Glutamatergic neuron (in vitro differentiated cells): Measurements from ENCODE around the gene METAP1D. TPM values are rescaled to one million over a fixed set of nuclear protein-coding genes. Genes with fewer than 3 reads are reported as not detected.

Experiments used
- DNase-seq: peaks from one replicate; pipeline ENCODE4 v3.0.0; 2022
- H3K27ac Mint-ChIP-seq: one replicate; pipeline ENCODE4 v1.8.0; 2020; ENCODE audit warnings: mild to moderate bottlenecking, mixed read lengths, inconsistent platforms; ENCODE audit not compliant: unreplicated experiment
- H3K27me3 Mint-ChIP-seq: one replicate; pipeline ENCODE4 v1.8.0; 2020; ENCODE audit warnings: mild to moderate bottlenecking, moderate library complexity, mixed read lengths, inconsistent platforms; ENCODE audit not compliant: unreplicated experiment
- H3K36me3 Mint-ChIP-seq: one replicate; pipeline ENCODE4 v1.8.0; 2020; ENCODE audit warnings: mild to moderate bottlenecking, mixed read lengths, inconsistent platforms; ENCODE audit not compliant: unreplicated experiment
- H3K4me1 Mint-ChIP-seq: one replicate; pipeline ENCODE4 v1.8.0; 2020; ENCODE audit warnings: mild to moderate bottlenecking, low read depth, mixed read lengths, inconsistent platforms; ENCODE audit not compliant: unreplicated experiment
- H3K4me3 Mint-ChIP-seq: one replicate; pipeline ENCODE4 v1.8.0; 2020; ENCODE audit warnings: mild to moderate bottlenecking, mixed read lengths, inconsistent platforms; ENCODE audit not compliant: unreplicated experiment
- H3K9me3 Mint-ChIP-seq: one replicate; pipeline ENCODE4 v1.8.0; 2020; ENCODE audit warnings: mild to moderate bottlenecking, moderate library complexity, mixed read lengths, inconsistent platforms; ENCODE audit not compliant: unreplicated experiment
- CTCF ChIP-seq: fragments of 200-600 bp; sonication (generic); IDR thresholded peaks from one replicate; pipeline ENCODE4 v1.5.0; 2021; ENCODE audit not compliant: partially characterized antibody, unreplicated experiment
- total RNA-seq: library from RNA; stranded (reverse); fragmentation: NEBNext Ultra II Directional; extraction: Animal tissue kit (Norgen Biotek cat#: 25700); gene quantifications from one replicate; pipeline ENCODE4 v1.2.1, GENCODE V29; 2021; ENCODE audit not compliant: unreplicated experiment

Gene METAP1D
- total RNA-seq, 1 donor from 2014 or later = 5.1 TPM

DNA sequence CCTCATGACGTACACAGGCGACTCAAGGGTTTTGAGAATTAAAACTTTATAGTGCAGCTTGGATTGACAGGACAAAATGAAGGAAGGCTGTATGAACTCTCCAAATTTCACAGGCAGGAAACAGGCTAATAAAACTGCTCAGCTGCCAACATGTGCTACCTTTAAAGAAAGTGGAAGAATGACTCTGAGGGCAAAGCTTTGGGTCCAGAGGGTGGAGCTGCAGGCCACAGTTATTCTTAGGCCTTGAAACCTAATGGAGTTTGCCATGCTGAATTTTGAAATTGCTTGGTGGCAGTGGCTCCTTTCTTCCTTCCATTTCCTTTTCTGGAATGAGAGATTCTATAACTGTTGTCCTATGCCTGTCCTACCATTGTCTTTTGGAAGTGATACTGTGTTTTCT, 42.7 kb upstream of the METAP1D start:
- peaks cover 2% of the 10 kb centered on the region for H3K27me3 Mint-ChIP-seq
- no peaks in the 10 kb centered on the region for H3K9me3 Mint-ChIP-seq
- no peak for TF ChIP-seq CTCF
- no peaks in the 10 kb centered on the region for H3K4me1 Mint-ChIP-seq
- no peak for DNase-seq
- H3K36me3 Mint-ChIP-seq = no peaks in the 10 kb centered on the region
- no peak overlapping the region for H3K27ac Mint-ChIP-seq
- no peak overlapping the region for H3K4me3 Mint-ChIP-seq

DNA sequence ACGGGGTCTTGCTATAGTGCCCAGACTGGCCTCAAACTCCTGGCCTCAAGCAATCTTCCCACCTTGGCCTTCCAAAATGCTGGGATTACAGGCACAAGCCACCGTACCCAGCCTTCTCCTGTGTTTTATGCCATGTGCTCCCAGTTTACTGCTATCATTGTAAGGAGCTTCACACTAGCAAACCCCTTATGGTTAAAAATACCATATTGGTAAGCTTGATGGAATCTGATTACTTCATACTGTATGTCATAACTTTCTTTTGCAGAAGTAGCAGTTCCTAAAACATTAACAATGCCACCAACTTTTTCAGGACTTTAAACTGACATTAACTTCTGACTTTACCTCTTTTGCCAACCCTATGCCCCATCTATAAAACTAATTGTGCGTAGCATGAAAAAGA, 41.3 kb upstream of the METAP1D start:
- no peak overlapping the region for H3K27ac Mint-ChIP-seq
- H3K36me3 Mint-ChIP-seq = no peaks in the 10 kb centered on the region
- H3K4me1 Mint-ChIP-seq = no peaks in the 10 kb centered on the region
- H3K27me3 Mint-ChIP-seq = peaks cover 2% of the 10 kb centered on the region
- no peaks in the 10 kb centered on the region for H3K9me3 Mint-ChIP-seq
- H3K4me3 Mint-ChIP-seq = no peak overlapping the region
- TF ChIP-seq CTCF = no peak
- no peak for DNase-seq

DNA sequence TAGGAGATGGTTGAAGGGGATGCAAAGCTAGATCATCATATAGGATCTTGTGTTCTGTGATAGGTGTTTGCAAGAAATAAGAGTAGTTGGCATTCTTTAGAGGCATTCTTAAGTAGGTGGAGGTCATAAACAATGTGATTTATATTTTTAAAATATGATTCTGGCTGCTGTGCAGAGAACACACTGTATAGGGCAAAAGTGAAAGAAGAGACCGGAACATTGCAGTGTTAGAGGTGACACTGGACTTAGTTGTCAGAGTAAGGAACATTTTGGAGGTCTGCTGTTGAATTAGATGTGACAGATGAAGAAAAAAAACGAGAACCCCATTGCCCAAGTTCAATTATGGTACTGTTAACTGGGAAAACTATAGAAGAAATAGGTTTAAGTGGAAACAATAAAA, 39.8 kb upstream of the METAP1D start:
- no peak for DNase-seq
- Mint-ChIP-seq H3K4me3 (no peak overlapping the region), H3K9me3 (no peaks in the 10 kb centered on the region), H3K27ac (no peak overlapping the region), H3K4me1 (no peaks in the 10 kb centered on the region), H3K27me3 (peaks cover 2% of the 10 kb centered on the region), H3K36me3 (no peaks in the 10 kb centered on the region)
- no peak for TF ChIP-seq CTCF

DNA sequence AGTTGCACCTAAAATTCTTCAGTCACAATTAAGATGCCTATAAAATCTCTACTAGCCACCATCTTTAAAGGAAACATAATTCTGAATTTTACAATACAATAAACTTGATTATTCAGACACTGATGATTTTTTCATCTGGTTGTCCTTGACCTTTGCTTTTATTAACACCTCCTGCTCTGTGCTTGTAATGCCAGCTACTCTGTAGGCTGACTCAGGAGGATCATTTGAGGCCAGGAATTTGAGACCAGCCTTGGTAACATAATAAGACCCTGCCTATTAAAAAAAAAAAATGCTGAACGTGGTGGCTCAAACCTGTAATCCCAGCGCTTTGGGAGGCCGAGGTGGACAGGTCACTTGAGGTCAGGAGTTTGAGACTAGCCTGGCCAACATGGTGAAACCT, 39.2 kb upstream of the METAP1D start:
- no peak overlapping the region for H3K27ac Mint-ChIP-seq

GRCh38 chr2:171963198-171963597, 36.6 kb upstream of the METAP1D start:
- Mint-ChIP-seq H3K27me3 (no peaks in the 10 kb centered on the region), H3K27ac (no peak overlapping the region), H3K4me3 (no peak overlapping the region), H3K36me3 (no peaks in the 10 kb centered on the region), H3K9me3 (no peaks in the 10 kb centered on the region), H3K4me1 (no peaks in the 10 kb centered on the region)
- no peak for DNase-seq
- no peak for TF ChIP-seq CTCF

More for the DNA sequence above, 39.2 kb upstream of the METAP1D start:
- TF ChIP-seq CTCF = no peak
- no peaks in the 10 kb centered on the region for H3K4me1 Mint-ChIP-seq
- H3K4me3 Mint-ChIP-seq = no peak overlapping the region
- no peaks in the 10 kb centered on the region for H3K36me3 Mint-ChIP-seq
- no peaks in the 10 kb centered on the region for H3K27me3 Mint-ChIP-seq
- H3K9me3 Mint-ChIP-seq = no peaks in the 10 kb centered on the region
- DNase-seq = no peak
